NCI-H524 treated with DMSO at 0.1 percent for 48 hours (cell line): ENCODE results near the gene UBE2E3.
"Not testable (repeated sequence)": the region's sequence is repeated elsewhere in the genome, so short reads cannot be mapped to it uniquely, and the experiment has no call there.

Experiments used
- DNase-seq: peaks from one replicate; lab custom pipeline; 2025; lab: John Stamatoyannopoulos, UW

The UBE2E3 gene

GRCh38 chr2:181036445-181036844 is 56.0 kb downstream of the UBE2E3 start:
- DNase-seq: no peak

- no peak for DNase-seq
These were observed 56.6 kb downstream of the UBE2E3 start for GRCh38 chr2:181036848-181037603.

- no peak for DNase-seq
These were observed 57.5 kb downstream of the UBE2E3 start for GRCh38 chr2:181037922-181038321.

GRCh38 chr2:181038796-181039195 is 58.4 kb downstream of the UBE2E3 start:
- no peak for DNase-seq

GRCh38 chr2:181040839-181041238 is 60.4 kb downstream of the UBE2E3 start:
- not testable (repeated sequence) for DNase-seq

- no peak for DNase-seq
These were observed 61.3 kb downstream of the UBE2E3 start for GRCh38 chr2:181041661-181042060.

- DNase-seq: no peak
These were observed 62.3 kb downstream of the UBE2E3 start for GRCh38 chr2:181042706-181043105.

GRCh38 chr2:181046833-181047232 is 66.4 kb downstream of the UBE2E3 start:
- DNase-seq: no peak

- DNase-seq: no peak
These were observed 67.4 kb downstream of the UBE2E3 start for GRCh38 chr2:181047829-181048228.

GRCh38 chr2:181051861-181052522 is 71.6 kb downstream of the UBE2E3 start:
- no peak for DNase-seq

GRCh38 chr2:181052523-181052891 is 72.1 kb downstream of the UBE2E3 start:
- DNase-seq: no peak

- no peak for DNase-seq
These were observed 73.9 kb downstream of the UBE2E3 start for GRCh38 chr2:181054256-181054655.

- no peak for DNase-seq
These were observed 74.4 kb downstream of the UBE2E3 start for GRCh38 chr2:181054843-181055242.

GRCh38 chr2:181058378-181059269 is 78.2 kb downstream of the UBE2E3 start:
- no peak for DNase-seq

- no peak for DNase-seq
These were observed 83.3 kb downstream of the UBE2E3 start for GRCh38 chr2:181063696-181064095.

GRCh38 chr2:181065458-181065857 is 85.1 kb downstream of the UBE2E3 start:
- DNase-seq: no peak

GRCh38 chr2:181066333-181066732 is 85.9 kb downstream of the UBE2E3 start:
- no peak for DNase-seq

GRCh38 chr2:181070119-181070835 is 89.9 kb downstream of the UBE2E3 start:
- no peak for DNase-seq

GRCh38 chr2:181070836-181071200 is 90.4 kb downstream of the UBE2E3 start:
- DNase-seq: no peak

GRCh38 chr2:181072486-181073235 is 92.3 kb downstream of the UBE2E3 start:
- peak; percentile 80 for DNase-seq

GRCh38 chr2:181073896-181074295 is 93.5 kb downstream of the UBE2E3 start:
- no peak for DNase-seq
